Glutamatergic neuron (in vitro differentiated cells): ENCODE measurements around the gene GPR153. TPM values are rescaled to one million over a fixed set of nuclear protein-coding genes. Genes with fewer than 3 reads are reported as not detected.

Source experiments
- DNase-seq: peaks from one replicate; pipeline ENCODE4 v3.0.0; 2022
- H3K27ac Mint-ChIP-seq: one replicate; pipeline ENCODE4 v1.8.0; 2020; ENCODE audit warnings: mild to moderate bottlenecking, mixed read lengths, inconsistent platforms; ENCODE audit not compliant: unreplicated experiment
- H3K27me3 Mint-ChIP-seq: one replicate; pipeline ENCODE4 v1.8.0; 2020; ENCODE audit warnings: mild to moderate bottlenecking, moderate library complexity, mixed read lengths, inconsistent platforms; ENCODE audit not compliant: unreplicated experiment
- H3K36me3 Mint-ChIP-seq: one replicate; pipeline ENCODE4 v1.8.0; 2020; ENCODE audit warnings: mild to moderate bottlenecking, mixed read lengths, inconsistent platforms; ENCODE audit not compliant: unreplicated experiment
- H3K4me1 Mint-ChIP-seq: one replicate; pipeline ENCODE4 v1.8.0; 2020; ENCODE audit warnings: mild to moderate bottlenecking, low read depth, mixed read lengths, inconsistent platforms; ENCODE audit not compliant: unreplicated experiment
- H3K4me3 Mint-ChIP-seq: one replicate; pipeline ENCODE4 v1.8.0; 2020; ENCODE audit warnings: mild to moderate bottlenecking, mixed read lengths, inconsistent platforms; ENCODE audit not compliant: unreplicated experiment
- H3K9me3 Mint-ChIP-seq: one replicate; pipeline ENCODE4 v1.8.0; 2020; ENCODE audit warnings: mild to moderate bottlenecking, moderate library complexity, mixed read lengths, inconsistent platforms; ENCODE audit not compliant: unreplicated experiment
- total RNA-seq: library from RNA; stranded (reverse); fragmentation: NEBNext Ultra II Directional; extraction: Animal tissue kit (Norgen Biotek cat#: 25700); gene quantifications from one replicate; pipeline ENCODE4 v1.2.1, GENCODE V29; 2021; ENCODE audit not compliant: unreplicated experiment
- TF ChIP-seq, protein P1 (sequence below): fragments of 200-600 bp; sonication (generic); IDR thresholded peaks from one replicate; pipeline ENCODE4 v1.5.0; 2021; ENCODE audit not compliant: partially characterized antibody, unreplicated experiment

Gene GPR153
- total RNA-seq, 1 donor from 2014 or later: 174 TPM

DNA sequence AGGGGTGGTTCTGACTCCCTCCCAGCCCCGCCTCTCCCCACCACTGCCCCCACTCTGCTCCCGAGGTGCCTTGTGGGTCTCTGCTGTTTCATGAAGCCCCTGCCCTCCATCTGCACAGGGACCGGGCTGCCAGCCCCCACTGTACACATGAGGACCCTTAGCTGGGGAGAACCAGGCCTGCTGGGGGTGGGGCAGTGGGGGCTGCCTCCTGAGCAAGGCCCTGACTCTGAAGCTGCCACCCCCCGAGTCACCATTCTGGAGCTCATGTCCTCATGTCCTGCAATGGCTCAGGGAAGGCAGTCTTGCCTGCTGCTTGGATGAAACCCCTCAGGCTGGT lies 8.6 kb downstream of the GPR153 start:
- no peaks in the 10 kb centered on the region for H3K36me3 Mint-ChIP-seq
- H3K9me3 Mint-ChIP-seq: peaks cover 14% of the 10 kb centered on the region
- H3K4me3 Mint-ChIP-seq: no peak overlapping the region
- H3K27me3 Mint-ChIP-seq: peaks cover 23% of the 10 kb centered on the region
- DNase-seq: no peak
- no peak overlapping the region for H3K27ac Mint-ChIP-seq
- H3K4me1 Mint-ChIP-seq: peaks cover 8% of the 10 kb centered on the region
- TF ChIP-seq, protein P1, sequence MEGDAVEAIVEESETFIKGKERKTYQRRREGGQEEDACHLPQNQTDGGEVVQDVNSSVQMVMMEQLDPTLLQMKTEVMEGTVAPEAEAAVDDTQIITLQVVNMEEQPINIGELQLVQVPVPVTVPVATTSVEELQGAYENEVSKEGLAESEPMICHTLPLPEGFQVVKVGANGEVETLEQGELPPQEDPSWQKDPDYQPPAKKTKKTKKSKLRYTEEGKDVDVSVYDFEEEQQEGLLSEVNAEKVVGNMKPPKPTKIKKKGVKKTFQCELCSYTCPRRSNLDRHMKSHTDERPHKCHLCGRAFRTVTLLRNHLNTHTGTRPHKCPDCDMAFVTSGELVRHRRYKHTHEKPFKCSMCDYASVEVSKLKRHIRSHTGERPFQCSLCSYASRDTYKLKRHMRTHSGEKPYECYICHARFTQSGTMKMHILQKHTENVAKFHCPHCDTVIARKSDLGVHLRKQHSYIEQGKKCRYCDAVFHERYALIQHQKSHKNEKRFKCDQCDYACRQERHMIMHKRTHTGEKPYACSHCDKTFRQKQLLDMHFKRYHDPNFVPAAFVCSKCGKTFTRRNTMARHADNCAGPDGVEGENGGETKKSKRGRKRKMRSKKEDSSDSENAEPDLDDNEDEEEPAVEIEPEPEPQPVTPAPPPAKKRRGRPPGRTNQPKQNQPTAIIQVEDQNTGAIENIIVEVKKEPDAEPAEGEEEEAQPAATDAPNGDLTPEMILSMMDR: no peak

DNA sequence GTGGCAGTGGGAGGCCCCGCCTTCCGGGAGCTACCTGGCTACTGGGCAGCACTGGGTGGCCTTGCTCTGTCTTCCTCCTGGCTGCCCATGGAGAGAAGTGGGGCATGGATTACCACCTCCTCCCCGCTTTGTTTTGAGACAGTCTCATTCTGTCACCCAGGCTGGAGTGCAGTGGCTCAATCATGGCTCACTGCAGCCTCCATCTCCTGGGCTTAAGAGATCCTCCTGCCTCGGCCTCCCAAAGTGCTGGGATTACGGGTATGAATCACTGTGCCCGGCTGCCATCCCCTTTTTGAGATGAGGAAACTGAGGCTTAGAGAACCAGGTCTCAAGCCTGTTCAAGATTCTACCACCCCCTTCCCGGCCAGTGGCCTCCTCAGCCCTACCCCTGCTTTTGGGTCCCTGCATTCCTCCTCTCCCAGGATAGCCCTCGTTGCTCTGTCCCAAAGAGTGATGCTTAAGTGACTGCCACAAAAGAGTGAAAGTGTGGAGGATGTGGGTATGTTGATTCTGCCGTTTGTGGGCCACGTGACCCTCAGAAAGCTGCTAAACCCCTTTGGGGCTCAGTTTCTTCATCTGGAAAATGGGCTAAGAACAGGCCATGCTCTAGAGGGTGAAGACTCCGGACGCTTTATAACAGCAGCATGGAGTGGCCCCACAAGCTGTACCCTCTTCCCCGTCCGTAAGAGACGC lies 9.1 kb downstream of the GPR153 start:
- Mint-ChIP-seq H3K4me3 (no peak overlapping the region), H3K27ac (no peak overlapping the region), H3K9me3 (peaks cover 16% of the 10 kb centered on the region), H3K36me3 (no peaks in the 10 kb centered on the region), H3K4me1 (peaks cover 6% of the 10 kb centered on the region), H3K27me3 (peaks cover 23% of the 10 kb centered on the region)
- TF ChIP-seq, protein P1: no peak
- no peak for DNase-seq

DNA sequence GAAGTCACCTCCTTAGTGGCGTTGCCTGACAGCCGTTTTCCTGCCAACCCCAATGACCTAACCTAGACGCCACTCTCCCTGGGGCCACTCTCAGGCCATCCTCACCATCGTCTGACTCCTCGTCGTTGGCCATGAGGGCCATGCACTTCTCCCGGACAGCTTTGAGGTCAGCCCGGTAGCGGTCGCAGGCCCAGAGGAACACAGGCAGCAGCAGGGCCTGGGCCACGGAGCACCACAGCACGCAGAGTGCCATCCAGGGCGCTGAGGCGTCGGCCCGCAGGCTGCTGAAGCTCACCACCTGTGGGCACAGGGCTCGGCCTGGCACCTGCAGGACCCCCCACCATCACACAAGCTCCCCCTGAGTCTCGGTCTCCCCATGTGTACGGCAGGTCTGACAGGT lies 9.7 kb downstream of the GPR153 start:
- Mint-ChIP-seq H3K4me3 (no peak overlapping the region), H3K27me3 (peaks cover 28% of the 10 kb centered on the region), H3K27ac (no peak overlapping the region), H3K36me3 (no peaks in the 10 kb centered on the region), H3K9me3 (peaks cover 20% of the 10 kb centered on the region), H3K4me1 (peaks cover 5% of the 10 kb centered on the region)
- TF ChIP-seq, protein P1: no peak
- no peak for DNase-seq

DNA sequence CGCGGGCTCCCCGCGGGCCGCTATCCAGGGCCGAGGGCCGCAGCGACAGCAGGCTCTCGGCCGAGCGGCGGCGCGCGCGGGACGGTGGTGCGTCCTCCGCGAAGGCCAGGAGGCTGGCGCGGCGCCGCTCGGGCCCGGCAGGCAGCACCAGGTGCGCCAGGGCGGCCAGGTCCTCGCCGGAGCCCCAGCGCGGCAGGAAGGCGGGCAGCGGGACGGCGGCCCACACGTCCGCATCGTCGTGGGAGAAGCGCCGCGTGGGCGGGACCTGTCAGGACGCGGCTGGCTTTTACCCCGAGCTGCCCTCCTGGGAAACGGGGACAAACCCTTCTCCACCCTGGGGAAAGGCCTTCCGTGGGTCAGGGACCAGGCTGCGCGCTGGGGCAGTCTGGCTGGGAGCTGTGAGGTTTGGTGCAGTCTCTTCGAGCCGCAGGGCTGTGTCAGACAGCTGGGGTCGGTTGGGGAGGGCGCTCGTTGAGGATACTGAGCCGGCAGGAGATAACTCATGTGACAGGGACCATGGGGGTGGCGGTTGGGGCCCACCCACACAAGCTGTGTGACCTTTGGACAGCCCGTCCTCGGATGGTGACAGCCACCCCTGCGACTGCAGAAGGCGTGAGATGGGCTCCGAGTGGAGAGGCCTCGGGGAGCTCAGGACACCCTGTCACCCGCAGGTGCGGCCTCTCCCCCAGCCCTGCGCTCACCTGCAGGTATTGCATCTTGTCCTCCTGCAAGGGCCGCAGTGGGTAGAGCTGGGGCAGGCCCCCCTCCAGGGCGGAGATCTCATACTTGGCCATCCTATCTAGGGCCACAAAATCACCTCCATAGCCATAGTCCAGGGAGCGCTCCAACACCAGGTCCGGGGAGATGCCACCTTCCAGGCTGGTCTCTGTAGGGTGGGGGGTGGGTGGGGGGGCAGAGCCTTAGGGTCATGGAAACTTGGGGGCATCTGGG lies 10.9 kb downstream of the GPR153 start:
- no peak overlapping the region for H3K27ac Mint-ChIP-seq
- peaks cover 19% of the 10 kb centered on the region for H3K9me3 Mint-ChIP-seq
- no peak for DNase-seq
- TF ChIP-seq, protein P1: no peak
- H3K4me1 Mint-ChIP-seq: peaks cover 5% of the 10 kb centered on the region
- no peaks in the 10 kb centered on the region for H3K36me3 Mint-ChIP-seq
- H3K4me3 Mint-ChIP-seq: peak overlapping the region; percentile 49
- peaks cover 28% of the 10 kb centered on the region for H3K27me3 Mint-ChIP-seq
